ENCODE results near the gene TRPC4AP. TPM values are rescaled to one million over a fixed set of nuclear protein-coding genes. Genes with fewer than 3 reads are reported as not detected.

The TRPC4AP gene
- polyA plus RNA-seq, 4 donors: 32.4 to 52.7 (median 42.2) TPM

GRCh38 chr20:35013421-35014411 lies 78.9 kb downstream of the TRPC4AP start:
- Histone ChIP-seq H3K4me3 (ENCODE audit: low read depth in 1 of 3, low read length in 3 of 3) (no peak overlapping the region), H3K9me3 (ENCODE audit: control insufficient read depth in 2 of 2, insufficient read depth in 1 of 2, low read depth in 1 of 2, low read length in 1 of 2) (no peaks in the 10 kb centered on the region), H3K4me1 (ENCODE audit: control insufficient read depth in 3 of 3, insufficient read depth in 2 of 3, low read depth in 1 of 3, low read length in 2 of 3) (no peaks in the 10 kb centered on the region), H3K27ac (ENCODE audit: low read depth in 1 of 3, low read length in 2 of 3) (no peak overlapping the region), H3K27me3 (ENCODE audit: control insufficient read depth in 3 of 3, insufficient read depth in 3 of 3, low read length in 3 of 3) (no peaks in the 10 kb centered on the region), H3K36me3 (ENCODE audit: control insufficient read depth in 3 of 3, insufficient read depth in 2 of 3, low read depth in 1 of 3, low read length in 3 of 3) (peaks cover 21 to 83% (median 35%) of the 10 kb centered on the region in 3 donors)
- FAIRE-seq: no peak
- WGBS, 3 donors: 91 to 96% (median 91%) methylated on average over 13 of the region's 13 CpGs
- DNase-seq: no peak

DNA sequence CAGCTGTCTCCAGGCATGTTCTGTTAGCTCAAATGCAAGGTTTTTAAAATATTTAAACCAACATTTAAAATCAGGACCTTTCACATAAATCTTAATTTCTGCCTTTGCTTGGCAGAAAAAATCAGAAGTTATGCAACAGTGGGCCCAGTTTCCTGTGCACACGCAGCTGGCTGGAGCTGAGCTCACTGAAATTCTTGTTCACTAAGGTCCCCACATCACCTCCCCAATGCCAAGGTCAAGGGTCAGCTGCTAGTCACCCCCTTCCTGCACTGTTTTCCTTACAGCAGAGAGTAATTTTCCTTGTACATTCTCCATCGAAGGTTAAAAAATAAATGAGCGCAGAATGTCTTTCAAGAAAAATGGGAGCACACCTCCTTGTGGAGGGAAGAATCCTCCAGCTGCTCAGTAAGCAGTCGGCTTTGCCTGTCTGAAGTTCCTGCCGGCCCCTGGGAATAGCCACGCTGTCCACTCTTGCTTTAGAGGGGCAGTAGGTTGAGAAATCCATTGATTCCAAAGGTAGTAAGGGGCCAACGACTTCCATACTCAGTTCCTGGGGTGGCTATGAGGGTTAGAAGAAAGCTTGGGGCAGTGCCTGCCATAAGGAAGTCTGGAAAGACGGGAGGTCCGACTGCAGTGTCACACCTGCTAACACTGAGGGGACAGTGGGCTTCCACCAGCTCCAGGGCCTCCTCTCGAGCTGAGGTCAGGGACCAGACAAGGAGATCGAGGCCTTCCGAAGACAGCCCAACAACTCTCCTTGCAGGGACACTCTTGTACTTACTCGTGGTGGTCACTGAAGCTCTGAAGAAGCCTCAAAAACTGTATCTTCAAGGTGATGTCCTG lies 80.2 kb downstream of the TRPC4AP start:
- H3K36me3 ChIP-seq (ENCODE audit: control insufficient read depth in 3 of 3, insufficient read depth in 2 of 3, low read depth in 1 of 3, low read length in 3 of 3): peaks cover 21 to 86% (median 47%) of the 10 kb centered on the region in 3 donors
- no peak overlapping the region for H3K27ac ChIP-seq (ENCODE audit: low read depth in 1 of 3, low read length in 2 of 3)
- H3K4me1 ChIP-seq (ENCODE audit: control insufficient read depth in 3 of 3, insufficient read depth in 2 of 3, low read depth in 1 of 3, low read length in 2 of 3): no peaks in the 10 kb centered on the region
- no peaks in the 10 kb centered on the region for H3K9me3 ChIP-seq (ENCODE audit: control insufficient read depth in 2 of 2, insufficient read depth in 1 of 2, low read depth in 1 of 2, low read length in 1 of 2)
- no peak overlapping the region for H3K4me3 ChIP-seq (ENCODE audit: low read depth in 1 of 3, low read length in 3 of 3)
- 84 to 92% (median 91%) methylated on average over 13 of the region's 13 CpGs for WGBS, 3 donors
- FAIRE-seq (no peak), DNase-seq (no peak)
- H3K27me3 ChIP-seq (ENCODE audit: control insufficient read depth in 3 of 3, insufficient read depth in 3 of 3, low read length in 3 of 3): no peaks in the 10 kb centered on the region

- no peaks in the 10 kb centered on the region for H3K4me1 ChIP-seq (ENCODE audit: control insufficient read depth in 3 of 3, insufficient read depth in 2 of 3, low read depth in 1 of 3, low read length in 2 of 3)
- peaks cover 25 to 89% (median 50%) of the 10 kb centered on the region in 3 donors for H3K36me3 ChIP-seq (ENCODE audit: control insufficient read depth in 3 of 3, insufficient read depth in 2 of 3, low read depth in 1 of 3, low read length in 3 of 3)
- no peak for FAIRE-seq
- no peaks in the 10 kb centered on the region for H3K27me3 ChIP-seq (ENCODE audit: control insufficient read depth in 3 of 3, insufficient read depth in 3 of 3, low read length in 3 of 3)
- DNase-seq: no peak
- no peak overlapping the region for H3K4me3 ChIP-seq (ENCODE audit: low read depth in 1 of 3, low read length in 3 of 3)
- no peak overlapping the region for H3K27ac ChIP-seq (ENCODE audit: low read depth in 1 of 3, low read length in 2 of 3)
- WGBS, 3 donors: 68 to 88% (median 81%) methylated on average over 5 of the region's 5 CpGs
- H3K9me3 ChIP-seq (ENCODE audit: control insufficient read depth in 2 of 2, insufficient read depth in 1 of 2, low read depth in 1 of 2, low read length in 1 of 2): no peaks in the 10 kb centered on the region
Measured at GRCh38 chr20:35011589-35012226, 80.9 kb downstream of the TRPC4AP start.

GRCh38 chr20:35010405-35011192 lies 82.0 kb downstream of the TRPC4AP start:
- FAIRE-seq: no peak

GRCh38 chr20:35009665-35010328 lies 82.8 kb downstream of the TRPC4AP start:
- 92 to 94% (median 93%) methylated on average over 11 of the region's 11 CpGs for WGBS, 3 donors
- H3K4me1 ChIP-seq (ENCODE audit: control insufficient read depth in 3 of 3, insufficient read depth in 2 of 3, low read depth in 1 of 3, low read length in 2 of 3): no peaks in the 10 kb centered on the region
- no peaks in the 10 kb centered on the region for H3K27me3 ChIP-seq (ENCODE audit: control insufficient read depth in 3 of 3, insufficient read depth in 3 of 3, low read length in 3 of 3)
- no peak overlapping the region for H3K27ac ChIP-seq (ENCODE audit: low read depth in 1 of 3, low read length in 2 of 3)
- no peaks in the 10 kb centered on the region for H3K9me3 ChIP-seq (ENCODE audit: control insufficient read depth in 2 of 2, insufficient read depth in 1 of 2, low read depth in 1 of 2, low read length in 1 of 2)
- DNase-seq (no peak), FAIRE-seq (no peak)
- peaks cover 31 to 96% (median 45%) of the 10 kb centered on the region in 3 donors for H3K36me3 ChIP-seq (ENCODE audit: control insufficient read depth in 3 of 3, insufficient read depth in 2 of 3, low read depth in 1 of 3, low read length in 3 of 3)
- H3K4me3 ChIP-seq (ENCODE audit: low read depth in 1 of 3, low read length in 3 of 3): no peak overlapping the region

More at GRCh38 chr20:35010405-35011192, 82.0 kb downstream of the TRPC4AP start:
- Histone ChIP-seq H3K4me3 (ENCODE audit: low read depth in 1 of 3, low read length in 3 of 3) (no peak overlapping the region), H3K36me3 (ENCODE audit: control insufficient read depth in 3 of 3, insufficient read depth in 2 of 3, low read depth in 1 of 3, low read length in 3 of 3) (peaks cover 25 to 96% (median 44%) of the 10 kb centered on the region in 3 donors), H3K9me3 (ENCODE audit: control insufficient read depth in 2 of 2, insufficient read depth in 1 of 2, low read depth in 1 of 2, low read length in 1 of 2) (no peaks in the 10 kb centered on the region), H3K4me1 (ENCODE audit: control insufficient read depth in 3 of 3, insufficient read depth in 2 of 3, low read depth in 1 of 3, low read length in 2 of 3) (no peaks in the 10 kb centered on the region), H3K27ac (ENCODE audit: low read depth in 1 of 3, low read length in 2 of 3) (no peak overlapping the region), H3K27me3 (ENCODE audit: control insufficient read depth in 3 of 3, insufficient read depth in 3 of 3, low read length in 3 of 3) (no peaks in the 10 kb centered on the region)
- DNase-seq: no peak
- WGBS, 3 donors: 84 to 86% (median 85%) methylated on average over 19 of the region's 19 CpGs

GRCh38 chr20:35008411-35009342 lies 83.9 kb downstream of the TRPC4AP start:
- peaks cover 39 to 97% (median 49%) of the 10 kb centered on the region in 3 donors for H3K36me3 ChIP-seq (ENCODE audit: control insufficient read depth in 3 of 3, insufficient read depth in 2 of 3, low read depth in 1 of 3, low read length in 3 of 3)
- 88 to 94% (median 93%) methylated on average over 14 of the region's 14 CpGs for WGBS, 3 donors
- H3K27ac ChIP-seq (ENCODE audit: low read depth in 1 of 3, low read length in 2 of 3): no peak overlapping the region
- DNase-seq (no peak), FAIRE-seq (no peak)
- no peak overlapping the region for H3K4me3 ChIP-seq (ENCODE audit: low read depth in 1 of 3, low read length in 3 of 3)
- no peaks in the 10 kb centered on the region for H3K27me3 ChIP-seq (ENCODE audit: control insufficient read depth in 3 of 3, insufficient read depth in 3 of 3, low read length in 3 of 3)
- no peaks in the 10 kb centered on the region for H3K9me3 ChIP-seq (ENCODE audit: control insufficient read depth in 2 of 2, insufficient read depth in 1 of 2, low read depth in 1 of 2, low read length in 1 of 2)
- no peaks in the 10 kb centered on the region for H3K4me1 ChIP-seq (ENCODE audit: control insufficient read depth in 3 of 3, insufficient read depth in 2 of 3, low read depth in 1 of 3, low read length in 2 of 3)

- H3K4me1 ChIP-seq (ENCODE audit: control insufficient read depth in 3 of 3, insufficient read depth in 2 of 3, low read depth in 1 of 3, low read length in 2 of 3): no peaks in the 10 kb centered on the region
- DNase-seq (no peak), FAIRE-seq (no peak)
- H3K36me3 ChIP-seq (ENCODE audit: control insufficient read depth in 3 of 3, insufficient read depth in 2 of 3, low read depth in 1 of 3, low read length in 3 of 3): peaks cover 39 to 98% (median 51%) of the 10 kb centered on the region in 3 donors
- H3K4me3 ChIP-seq (ENCODE audit: low read depth in 1 of 3, low read length in 3 of 3): no peak overlapping the region
- 95 to 97% (median 95%) methylated on average over 12 of the region's 12 CpGs for WGBS, 3 donors
- no peaks in the 10 kb centered on the region for H3K27me3 ChIP-seq (ENCODE audit: control insufficient read depth in 3 of 3, insufficient read depth in 3 of 3, low read length in 3 of 3)
- H3K9me3 ChIP-seq (ENCODE audit: control insufficient read depth in 2 of 2, insufficient read depth in 1 of 2, low read depth in 1 of 2, low read length in 1 of 2): no peaks in the 10 kb centered on the region
- H3K27ac ChIP-seq (ENCODE audit: low read depth in 1 of 3, low read length in 2 of 3): no peak overlapping the region
Measured at GRCh38 chr20:35007891-35008290, 84.7 kb downstream of the TRPC4AP start.
